SK-N-SH (cell line): ENCODE data around the gene CDC25B. TPM values are rescaled to one million over a fixed set of nuclear protein-coding genes. Genes with fewer than 3 reads are reported as not detected.

Experiments
- EP300 ChIP-seq, 2 experiments: IDR thresholded peaks; 2 replicates each; pipeline versions ENCODE4 v1.4.0 to v1.6.1; 2012; ENCODE audit warnings: borderline replicate concordance in 1 of 2, low read depth in 1 of 2, low read length in 1 of 2
- FOSL2 ChIP-seq: IDR thresholded peaks from 2 replicates; pipeline ENCODE4 v1.4.0; 2012; ENCODE audit warnings: low read depth, mild to moderate bottlenecking, moderate library complexity, borderline replicate concordance
- FOXM1 ChIP-seq: IDR thresholded peaks from 2 replicates; pipeline ENCODE4 v1.4.0; 2012; ENCODE audit warnings: low read depth, mild to moderate bottlenecking
- NFIC ChIP-seq: IDR thresholded peaks from 2 replicates; pipeline ENCODE4 v1.4.0; 2012; ENCODE audit warnings: borderline replicate concordance
- RAD21 ChIP-seq: IDR thresholded peaks from 2 replicates; pipeline ENCODE4 v1.6.1; 2012; ENCODE audit warnings: mild to moderate bottlenecking, low read length
- RFX5 ChIP-seq: IDR thresholded peaks from 2 replicates; pipeline ENCODE4 v1.6.1; 2012; ENCODE audit warnings: mild to moderate bottlenecking, improper control_type of control experiment, low read length
- RXRA ChIP-seq: IDR thresholded peaks from 2 replicates; pipeline ENCODE4 v1.4.0; 2012; ENCODE audit warnings: low read depth, mild to moderate bottlenecking, borderline replicate concordance
- SIN3A ChIP-seq: IDR thresholded peaks from 2 replicates; pipeline ENCODE4 v1.6.1; 2012; ENCODE audit warnings: low read depth, mild to moderate bottlenecking, low read length, moderate library complexity, borderline replicate concordance
- TAF1 ChIP-seq: IDR thresholded peaks from 2 replicates; pipeline ENCODE4 v1.6.1; 2012; ENCODE audit warnings: low read depth, mild to moderate bottlenecking, low read length, moderate library complexity, borderline replicate concordance
- polyA plus RNA-seq, 3 experiments: library from polyadenylated mRNA; depleted of rRNA; stranded (reverse); fragments of >200 nt; gene quantifications; 2 replicates each; pipeline ENCODE4 v1.2.3, GENCODE V29; 2012
- TF ChIP-seq, protein P1 (sequence below): IDR thresholded peaks from 2 replicates; pipeline ENCODE4 v1.4.0; 2012; ENCODE audit warnings: low read depth
- TF ChIP-seq, protein P2 (sequence below): IDR thresholded peaks from 2 replicates; pipeline ENCODE4 v1.4.0; 2012; ENCODE audit warnings: low read depth, borderline replicate concordance
- TF ChIP-seq, protein P3 (sequence below): IDR thresholded peaks from 2 replicates; pipeline ENCODE4 v1.6.1; 2012; ENCODE audit warnings: mild to moderate bottlenecking, low read depth, low read length, moderate library complexity
- TF ChIP-seq, protein P4 (sequence below): IDR thresholded peaks from 2 replicates; pipeline ENCODE4; 2012

The CDC25B gene
- polyA plus RNA-seq, 1 of the 3 experiments (the other 2 are of a cell fraction) = 56.5 TPM

DNA sequence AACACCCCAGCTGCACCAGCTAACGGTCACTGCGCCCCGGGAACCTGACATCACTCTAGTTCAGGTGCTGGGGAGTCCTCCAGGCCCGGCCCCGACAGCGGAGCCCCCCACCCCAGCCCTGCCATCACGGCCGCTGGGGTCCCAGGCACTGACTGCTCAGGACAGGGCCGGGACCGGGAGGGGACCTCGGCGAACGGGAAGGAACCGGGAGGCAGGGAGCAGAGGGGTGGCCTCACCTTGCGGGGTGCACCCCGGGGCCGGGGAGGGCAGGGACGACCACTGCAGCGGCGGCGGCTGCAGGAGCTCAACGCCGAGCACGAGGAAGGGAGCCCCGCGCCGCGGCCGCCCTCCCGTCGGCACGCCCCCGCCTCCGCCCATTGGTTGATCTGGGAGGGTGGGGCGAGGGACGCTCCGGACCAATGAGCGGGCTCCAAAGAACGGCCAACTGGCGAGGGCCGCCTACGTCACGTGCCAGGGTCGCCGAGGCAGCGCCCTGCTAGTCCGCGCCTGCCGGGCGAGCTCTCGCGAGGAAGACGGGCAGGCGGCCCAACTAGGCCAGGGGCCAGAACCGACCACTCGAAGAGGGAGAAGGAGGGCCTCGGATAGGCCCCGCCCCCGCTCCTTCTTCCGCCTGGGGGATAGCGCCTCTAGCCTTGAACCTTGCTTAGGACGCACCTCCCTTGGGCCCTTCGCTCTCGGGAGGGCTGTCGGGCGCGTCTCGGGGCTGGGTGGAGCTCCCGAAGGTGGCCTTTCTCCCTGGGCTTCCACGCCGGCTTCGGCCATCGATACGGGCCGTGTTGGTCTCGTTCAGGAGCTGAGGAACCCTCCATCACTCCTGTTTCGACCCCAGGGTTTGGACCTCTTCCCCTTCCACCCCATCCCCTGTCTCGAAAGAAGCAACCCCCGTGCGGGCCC is 28.4 kb upstream of the CDC25B start, which contains the start of gene ADISSP (continued):
- TF ChIP-seq, protein P1, sequence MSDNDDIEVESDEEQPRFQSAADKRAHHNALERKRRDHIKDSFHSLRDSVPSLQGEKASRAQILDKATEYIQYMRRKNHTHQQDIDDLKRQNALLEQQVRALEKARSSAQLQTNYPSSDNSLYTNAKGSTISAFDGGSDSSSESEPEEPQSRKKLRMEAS = peak; percentile 88
- TF ChIP-seq, protein P2, sequence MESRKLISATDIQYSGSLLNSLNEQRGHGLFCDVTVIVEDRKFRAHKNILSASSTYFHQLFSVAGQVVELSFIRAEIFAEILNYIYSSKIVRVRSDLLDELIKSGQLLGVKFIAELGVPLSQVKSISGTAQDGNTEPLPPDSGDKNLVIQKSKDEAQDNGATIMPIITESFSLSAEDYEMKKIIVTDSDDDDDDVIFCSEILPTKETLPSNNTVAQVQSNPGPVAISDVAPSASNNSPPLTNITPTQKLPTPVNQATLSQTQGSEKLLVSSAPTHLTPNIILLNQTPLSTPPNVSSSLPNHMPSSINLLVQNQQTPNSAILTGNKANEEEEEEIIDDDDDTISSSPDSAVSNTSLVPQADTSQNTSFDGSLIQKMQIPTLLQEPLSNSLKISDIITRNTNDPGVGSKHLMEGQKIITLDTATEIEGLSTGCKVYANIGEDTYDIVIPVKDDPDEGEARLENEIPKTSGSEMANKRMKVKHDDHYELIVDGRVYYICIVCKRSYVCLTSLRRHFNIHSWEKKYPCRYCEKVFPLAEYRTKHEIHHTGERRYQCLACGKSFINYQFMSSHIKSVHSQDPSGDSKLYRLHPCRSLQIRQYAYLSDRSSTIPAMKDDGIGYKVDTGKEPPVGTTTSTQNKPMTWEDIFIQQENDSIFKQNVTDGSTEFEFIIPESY = peak; percentile 95
- TF ChIP-seq, protein P3, sequence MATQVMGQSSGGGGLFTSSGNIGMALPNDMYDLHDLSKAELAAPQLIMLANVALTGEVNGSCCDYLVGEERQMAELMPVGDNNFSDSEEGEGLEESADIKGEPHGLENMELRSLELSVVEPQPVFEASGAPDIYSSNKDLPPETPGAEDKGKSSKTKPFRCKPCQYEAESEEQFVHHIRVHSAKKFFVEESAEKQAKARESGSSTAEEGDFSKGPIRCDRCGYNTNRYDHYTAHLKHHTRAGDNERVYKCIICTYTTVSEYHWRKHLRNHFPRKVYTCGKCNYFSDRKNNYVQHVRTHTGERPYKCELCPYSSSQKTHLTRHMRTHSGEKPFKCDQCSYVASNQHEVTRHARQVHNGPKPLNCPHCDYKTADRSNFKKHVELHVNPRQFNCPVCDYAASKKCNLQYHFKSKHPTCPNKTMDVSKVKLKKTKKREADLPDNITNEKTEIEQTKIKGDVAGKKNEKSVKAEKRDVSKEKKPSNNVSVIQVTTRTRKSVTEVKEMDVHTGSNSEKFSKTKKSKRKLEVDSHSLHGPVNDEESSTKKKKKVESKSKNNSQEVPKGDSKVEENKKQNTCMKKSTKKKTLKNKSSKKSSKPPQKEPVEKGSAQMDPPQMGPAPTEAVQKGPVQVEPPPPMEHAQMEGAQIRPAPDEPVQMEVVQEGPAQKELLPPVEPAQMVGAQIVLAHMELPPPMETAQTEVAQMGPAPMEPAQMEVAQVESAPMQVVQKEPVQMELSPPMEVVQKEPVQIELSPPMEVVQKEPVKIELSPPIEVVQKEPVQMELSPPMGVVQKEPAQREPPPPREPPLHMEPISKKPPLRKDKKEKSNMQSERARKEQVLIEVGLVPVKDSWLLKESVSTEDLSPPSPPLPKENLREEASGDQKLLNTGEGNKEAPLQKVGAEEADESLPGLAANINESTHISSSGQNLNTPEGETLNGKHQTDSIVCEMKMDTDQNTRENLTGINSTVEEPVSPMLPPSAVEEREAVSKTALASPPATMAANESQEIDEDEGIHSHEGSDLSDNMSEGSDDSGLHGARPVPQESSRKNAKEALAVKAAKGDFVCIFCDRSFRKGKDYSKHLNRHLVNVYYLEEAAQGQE = no peak
- TF ChIP-seq RAD21 = no peak
- TF ChIP-seq FOXM1 = no peak
- TF ChIP-seq RFX5 = no peak
- TF ChIP-seq EP300 (IDR thresholded peaks at IDR 0.05; ENCODE audit: borderline replicate concordance in 1 of 2, low read depth in 1 of 2, low read length in 1 of 2) = no peak
- TF ChIP-seq RXRA = no peak
- TF ChIP-seq TAF1 = peak; percentile 48
- TF ChIP-seq SIN3A = peak; percentile 42; the same call in 1 of the 2 replicates
- TF ChIP-seq, protein P4, sequence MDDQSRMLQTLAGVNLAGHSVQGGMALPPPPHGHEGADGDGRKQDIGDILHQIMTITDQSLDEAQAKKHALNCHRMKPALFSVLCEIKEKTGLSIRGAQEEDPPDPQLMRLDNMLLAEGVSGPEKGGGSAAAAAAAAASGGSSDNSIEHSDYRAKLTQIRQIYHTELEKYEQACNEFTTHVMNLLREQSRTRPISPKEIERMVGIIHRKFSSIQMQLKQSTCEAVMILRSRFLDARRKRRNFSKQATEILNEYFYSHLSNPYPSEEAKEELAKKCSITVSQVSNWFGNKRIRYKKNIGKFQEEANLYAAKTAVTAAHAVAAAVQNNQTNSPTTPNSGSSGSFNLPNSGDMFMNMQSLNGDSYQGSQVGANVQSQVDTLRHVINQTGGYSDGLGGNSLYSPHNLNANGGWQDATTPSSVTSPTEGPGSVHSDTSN = no peak
- TF ChIP-seq FOSL2 = no peak
- no peak; the same call in 1 of the 2 replicates for TF ChIP-seq NFIC
